PFSK-1 (cell line): ENCODE data around the gene CERS6.

Experiments used
- SIN3A ChIP-seq: IDR thresholded peaks from 2 replicates; pipeline ENCODE4 v1.6.1; 2012; ENCODE audit warnings: mild to moderate bottlenecking, low read length, moderate library complexity, borderline replicate concordance; ENCODE audit not compliant: insufficient read depth
- TAF1 ChIP-seq: IDR thresholded peaks from 2 replicates; pipeline ENCODE4 v1.6.1; 2012; ENCODE audit warnings: low read length, control low read depth, borderline replicate concordance; ENCODE audit not compliant: insufficient read depth

DNA sequence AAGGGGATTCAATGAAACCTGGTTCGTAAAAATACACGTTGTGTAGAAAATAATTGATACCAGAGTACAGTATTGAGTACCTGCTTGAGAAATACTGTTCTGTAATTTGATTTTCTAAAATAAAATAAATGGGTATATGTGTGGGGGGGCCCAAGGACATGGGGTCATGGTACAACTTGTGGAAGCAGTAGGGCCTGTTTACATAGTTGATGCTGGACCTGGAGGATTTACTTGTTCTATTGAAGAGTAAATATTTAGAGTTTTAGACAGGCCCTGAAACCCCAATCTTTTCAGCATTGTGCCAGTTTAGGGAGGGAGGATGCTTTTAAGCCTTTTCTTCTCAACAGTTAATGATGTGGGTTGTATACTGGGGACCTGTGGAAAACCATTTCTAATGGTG lies 11.7 kb downstream of the CERS6 start:
- no peak for TF ChIP-seq SIN3A
- no peak for TF ChIP-seq TAF1
